Stimulated activated CD4-positive, alpha-beta T cell treated with anti-CD3 and anti-CD28 coated beads, Interleukin-1b, Interleukin-23, amount 100 ng/mL, for 24 hours (primary cell): ENCODE data around the gene ARHGEF28.

Source experiments
- DNase-seq, 4 experiments: peaks; one replicate each; pipeline ENCODE4 v3.0.0-alpha.2; 2020; ENCODE audit warnings: low read depth in 4 of 4, low spot score in 1 of 4

Gene ARHGEF28

DNA sequence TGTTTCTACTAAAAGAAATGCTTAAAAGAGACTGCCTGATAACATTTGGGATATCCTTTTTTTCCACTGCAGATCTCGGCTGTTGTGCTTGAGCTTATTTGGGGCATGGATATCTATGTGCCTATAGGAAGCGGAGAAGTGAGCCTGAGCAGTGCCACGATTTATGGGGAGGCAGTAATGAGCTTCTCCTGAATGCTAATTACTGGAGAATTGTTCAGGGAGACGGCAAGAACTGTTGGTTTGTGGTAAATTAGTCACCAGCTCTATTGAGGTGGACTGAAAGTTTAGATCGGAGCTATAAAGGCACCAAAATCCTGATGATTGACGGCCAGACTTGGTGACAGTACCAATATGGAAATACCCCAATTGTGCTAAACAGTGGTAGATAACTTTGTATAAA is 186.5 kb downstream of the ARHGEF28 start:
- DNase-seq = no peak

- DNase-seq = no peak
Observed at GRCh38 chr5:73812962-73813588, 187.1 kb downstream of the ARHGEF28 start.

- no peak for DNase-seq
Observed at GRCh38 chr5:73814233-73814846, 188.3 kb downstream of the ARHGEF28 start.

- no peak for DNase-seq
Observed at GRCh38 chr5:73815631-73816030, 189.6 kb downstream of the ARHGEF28 start.

GRCh38 chr5:73816656-73817420 is 190.8 kb downstream of the ARHGEF28 start:
- DNase-seq = no peak

- DNase-seq = no peak
Observed at GRCh38 chr5:73818357-73818756, 192.4 kb downstream of the ARHGEF28 start.

DNA sequence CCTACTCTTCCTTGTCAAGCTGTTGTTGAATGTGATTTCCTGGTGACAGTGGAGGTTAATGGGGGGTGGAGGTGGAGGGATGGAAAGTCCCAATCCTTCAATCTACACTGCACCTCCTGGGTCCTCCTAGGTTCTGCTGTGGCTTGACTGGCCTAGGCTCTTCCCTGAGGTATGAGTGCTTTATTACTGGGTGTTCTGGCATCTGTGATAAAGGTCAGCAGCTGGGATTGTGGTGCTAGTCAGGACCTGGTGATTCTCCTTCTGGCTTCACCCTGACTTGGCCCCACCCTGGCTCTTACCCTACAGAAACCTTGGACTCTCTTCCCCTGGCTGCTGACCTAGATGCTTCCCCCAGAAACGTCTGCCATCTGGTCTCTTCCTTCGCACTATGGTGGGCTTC is 194.3 kb downstream of the ARHGEF28 start:
- DNase-seq = no peak

DNA sequence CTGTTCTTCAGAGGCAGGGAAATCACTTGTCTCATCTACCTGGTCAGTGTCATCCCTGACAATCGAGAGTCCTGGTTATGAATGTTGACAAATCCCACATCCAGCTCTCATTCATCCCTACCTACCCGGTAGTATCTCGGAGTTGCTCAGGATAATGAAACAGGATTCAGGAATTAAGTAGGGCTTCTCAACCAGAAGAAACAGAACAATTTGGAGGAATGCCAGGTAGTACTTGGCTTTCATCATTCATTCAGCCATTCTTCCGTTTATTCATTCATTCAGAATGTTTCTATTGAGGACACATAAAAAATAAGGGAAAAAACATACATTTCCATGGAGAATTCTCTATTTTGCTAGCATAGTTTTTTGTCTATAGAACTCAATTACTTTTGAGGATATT is 195.0 kb downstream of the ARHGEF28 start:
- DNase-seq = no peak

- DNase-seq = no peak
Observed at GRCh38 chr5:73822278-73822988, 196.4 kb downstream of the ARHGEF28 start.

- no peak for DNase-seq
Observed at GRCh38 chr5:73822989-73823339, 197.0 kb downstream of the ARHGEF28 start.

DNA sequence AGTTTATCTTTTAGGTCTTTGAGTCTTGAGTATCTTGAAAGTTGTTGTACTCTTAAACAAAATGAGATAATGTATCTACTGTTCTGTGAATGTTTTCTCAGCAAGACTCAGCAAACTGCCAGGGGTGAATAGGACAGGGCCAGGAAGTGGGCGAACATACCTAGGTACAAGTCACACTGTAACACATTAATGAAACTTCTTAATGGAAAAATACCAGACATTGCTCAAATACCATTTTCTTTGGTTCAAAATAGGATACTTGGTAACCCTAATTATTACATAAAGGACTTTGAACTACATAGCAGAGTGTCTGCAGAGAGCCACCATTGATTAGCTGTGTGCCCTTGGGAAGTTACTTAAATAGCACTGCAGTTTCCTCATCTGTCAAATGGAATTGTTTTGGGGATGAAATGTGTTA is 197.5 kb downstream of the ARHGEF28 start:
- no peak for DNase-seq

- DNase-seq = no peak
Observed at GRCh38 chr5:73825199-73825598, 199.2 kb downstream of the ARHGEF28 start.

- no peak for DNase-seq
Observed at GRCh38 chr5:73825736-73826135, 199.7 kb downstream of the ARHGEF28 start.

DNA sequence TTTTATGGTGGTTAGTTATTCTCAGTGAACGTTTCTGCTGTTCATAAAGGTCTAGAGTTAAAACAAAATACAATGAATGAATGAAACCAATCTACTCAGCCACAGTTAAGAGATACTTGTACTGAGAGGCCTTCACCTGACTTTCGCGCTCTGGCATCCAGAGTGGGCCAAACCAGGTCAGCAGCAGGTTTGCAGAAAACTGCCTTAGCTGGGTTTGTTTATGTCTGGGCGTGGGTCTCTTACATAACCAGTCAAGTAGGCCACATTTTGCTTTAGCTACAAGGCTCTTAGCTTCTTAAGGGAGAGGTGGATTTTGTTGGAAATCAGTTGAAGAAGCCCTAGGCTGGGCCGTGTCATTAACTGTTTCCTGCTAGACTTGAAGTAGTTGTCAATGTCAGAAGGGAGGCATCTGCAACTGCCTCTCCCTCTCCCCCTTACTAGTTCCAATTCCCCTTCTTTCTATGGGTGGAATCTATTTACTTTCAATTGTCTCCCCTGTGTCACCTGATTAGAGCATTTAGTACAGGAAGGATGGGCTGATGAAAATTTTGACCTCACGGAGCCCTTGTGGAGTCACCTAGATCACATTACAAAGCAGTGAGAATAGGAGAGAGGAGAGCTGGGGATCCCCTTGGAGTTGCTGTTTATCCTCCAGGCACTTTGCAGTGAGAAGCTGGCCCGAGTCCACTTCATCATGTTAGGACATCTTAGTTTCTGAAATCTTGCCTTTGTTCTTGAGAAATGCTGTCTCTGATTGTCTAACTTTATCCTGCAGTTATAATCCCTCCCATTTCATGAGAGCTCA is 200.5 kb downstream of the ARHGEF28 start:
- no peak for DNase-seq

GRCh38 chr5:73827106-73827450 is 201.1 kb downstream of the ARHGEF28 start:
- DNase-seq = no peak

GRCh38 chr5:73828465-73828864 is 202.5 kb downstream of the ARHGEF28 start:
- no peak for DNase-seq

DNA sequence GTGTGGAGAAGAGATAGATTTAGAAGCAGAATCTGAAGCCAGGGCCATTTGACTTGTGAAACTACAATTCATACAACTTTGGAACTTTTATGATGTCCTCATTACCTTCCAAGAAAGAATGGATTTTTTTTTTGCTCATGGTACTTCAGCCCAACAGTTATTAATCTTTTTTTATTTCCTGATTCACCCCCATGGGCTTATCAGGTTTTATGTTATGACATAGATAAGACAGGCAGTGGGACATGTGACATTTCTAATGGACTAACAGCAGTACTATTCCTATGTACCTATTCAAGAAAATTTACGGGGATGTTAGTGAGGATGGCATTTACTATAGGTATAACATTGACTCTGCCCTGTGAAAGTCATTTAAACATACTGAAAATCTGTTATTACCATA is 204.7 kb downstream of the ARHGEF28 start:
- no peak for DNase-seq

DNA sequence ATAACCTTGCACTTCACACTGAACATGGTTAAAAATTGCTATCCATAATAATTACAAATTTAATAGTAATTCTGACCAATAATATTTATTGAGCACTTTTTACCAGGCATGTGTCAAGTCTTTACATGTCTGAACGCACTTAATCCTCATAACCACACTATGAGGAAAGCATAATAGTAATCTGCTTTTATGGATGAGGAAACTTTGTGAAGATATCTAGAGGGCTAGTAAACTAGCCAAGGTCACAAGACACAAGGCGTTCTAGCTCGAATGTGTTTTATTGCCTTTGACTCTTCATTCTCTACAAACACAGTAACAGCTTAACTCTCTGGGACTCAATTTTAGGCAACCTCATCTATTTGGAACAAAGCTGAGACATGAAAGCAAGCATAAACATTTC is 205.1 kb downstream of the ARHGEF28 start:
- no peak for DNase-seq

DNA sequence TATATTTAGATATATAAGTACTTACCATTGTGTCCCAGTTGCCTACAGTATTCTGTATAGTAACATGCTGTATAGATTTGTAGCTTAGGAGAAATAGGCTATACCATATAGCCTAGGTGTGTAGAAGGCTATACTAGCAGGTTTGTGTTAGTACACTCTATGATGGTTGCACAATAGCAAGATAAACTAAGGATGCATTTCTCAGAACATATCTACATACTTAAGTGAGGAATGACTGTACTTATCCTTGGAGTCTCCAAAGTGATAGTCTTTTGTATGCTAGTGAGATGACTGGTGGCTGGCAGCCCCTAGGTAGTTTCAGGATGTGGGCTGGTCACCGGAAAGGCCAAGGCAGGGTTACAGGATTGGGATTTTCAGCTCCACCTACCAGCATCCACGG is 208.7 kb downstream of the ARHGEF28 start:
- no peak for DNase-seq

DNA sequence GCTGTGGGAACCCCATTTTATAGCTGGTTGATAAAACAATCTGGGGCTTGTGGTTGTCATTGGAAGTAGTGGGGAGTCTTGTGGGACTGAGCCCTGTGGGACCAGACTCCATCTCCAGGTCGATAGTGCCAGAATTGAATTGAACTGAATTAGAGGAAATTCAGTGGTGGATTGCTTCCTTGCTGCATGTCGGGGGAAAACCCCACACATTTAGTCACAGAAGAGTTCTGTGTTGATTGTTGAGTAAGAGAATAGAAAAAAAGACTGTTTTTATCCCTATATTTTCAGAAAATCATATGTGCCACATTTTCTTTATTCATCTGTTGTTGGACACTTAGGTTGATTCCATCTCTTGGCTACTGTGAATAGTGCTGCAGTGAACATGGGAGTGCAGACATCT is 209.7 kb downstream of the ARHGEF28 start:
- no peak for DNase-seq

GRCh38 chr5:73836607-73837006 is 210.6 kb downstream of the ARHGEF28 start:
- no peak for DNase-seq
